GM21619 (cell line): ENCODE results near the gene UBAC1.
"Not testable (repeated sequence)": the region's sequence is repeated elsewhere in the genome, so short reads cannot be mapped to it uniquely, and the experiment has no call there.

Source experiments
- ATAC-seq: cut with Tn5 transposase; IDR thresholded peaks from one replicate; pipeline ENCODE4 v1.9.1; 2021; ENCODE audit not compliant: unreplicated experiment

Gene UBAC1

GRCh38 chr9:135924628-135925338 lies 36.4 kb downstream of the UBAC1 start:
- no peak for ATAC-seq

- no peak for ATAC-seq
Measured at GRCh38 chr9:135923508-135923907, 37.7 kb downstream of the UBAC1 start.

- no peak for ATAC-seq
Measured at GRCh38 chr9:135921749-135922310, 39.3 kb downstream of the UBAC1 start.

- no peak for ATAC-seq
Measured at GRCh38 chr9:135920973-135921585, 40.1 kb downstream of the UBAC1 start.

GRCh38 chr9:135920256-135920930 lies 40.8 kb downstream of the UBAC1 start:
- no peak for ATAC-seq

GRCh38 chr9:135919318-135919890 lies 41.8 kb downstream of the UBAC1 start:
- ATAC-seq = no peak

GRCh38 chr9:135916227-135916626 lies 44.9 kb downstream of the UBAC1 start:
- ATAC-seq = not testable (repeated sequence)

- no peak for ATAC-seq
Measured at GRCh38 chr9:135914921-135915320, 46.3 kb downstream of the UBAC1 start.

- ATAC-seq = not testable (repeated sequence)
Measured at GRCh38 chr9:135911233-135911632, 49.9 kb downstream of the UBAC1 start.

GRCh38 chr9:135910757-135911156 lies 50.4 kb downstream of the UBAC1 start:
- no peak for ATAC-seq

GRCh38 chr9:135910216-135910615 lies 51.0 kb downstream of the UBAC1 start:
- ATAC-seq = no peak

- no peak for ATAC-seq
Measured at GRCh38 chr9:135909371-135909770, 51.8 kb downstream of the UBAC1 start.

GRCh38 chr9:135908754-135909204 lies 52.4 kb downstream of the UBAC1 start:
- ATAC-seq = no peak

- peak; percentile 16 for ATAC-seq
Measured at GRCh38 chr9:135908093-135908753, 53.0 kb downstream of the UBAC1 start.

- peak; percentile 59 for ATAC-seq
Measured at GRCh38 chr9:135907431-135908092, 53.6 kb downstream of the UBAC1 start, which contains the start of gene CAMSAP1. Gene CAMSAP1 (minus strand): TSS chr9:135907546. CDS start chr9:135907159, 387 bp downstream.

GRCh38 chr9:135907006-135907430 lies 54.2 kb downstream of the UBAC1 start:
- ATAC-seq = peak; percentile 18

- ATAC-seq = peak; percentile 10
Measured at GRCh38 chr9:135906291-135907005, 54.7 kb downstream of the UBAC1 start.

GRCh38 chr9:135905380-135906258 lies 55.6 kb downstream of the UBAC1 start:
- no peak for ATAC-seq
